GM23338 (cell line): ENCODE data around the gene PRRT1. TPM values are rescaled to one million over a fixed set of nuclear protein-coding genes. Genes with fewer than 3 reads are reported as not detected.

Experiments
- ATAC-seq: fragments of 200-7000 bp; cut with Tn5 transposase; 3 replicates; pipeline ENCODE4 v1.9.1; 2020
- DNase-seq: peaks from one replicate; pipeline ENCODE4 v3.0.0-alpha.2; 2015; ENCODE audit warnings: low spot score
- H2AFZ ChIP-seq: fragments of 200-600 bp; sonication (generic); 2 replicates; pipeline ENCODE4 v1.8.0; 2016; ENCODE audit warnings: antibody characterized with exemption, mild to moderate bottlenecking, moderate library complexity
- H3F3A ChIP-seq: fragments of 200-600 bp; sonication (generic); replicated peaks from 2 replicates; pipeline ENCODE4 v1.8.0; 2017; ENCODE audit warnings: antibody characterized with exemption, mixed run types, low read depth
- H3K27ac ChIP-seq: fragments of 200-600 bp; sonication (generic); 2 replicates; pipeline ENCODE4 v1.6.1; 2016; ENCODE audit warnings: low read depth
- H3K27me3 ChIP-seq: fragments of 200-600 bp; sonication (generic); 2 replicates; pipeline ENCODE4 v1.8.0; 2016; ENCODE audit warnings: mild to moderate bottlenecking, mixed run types, moderate library complexity; ENCODE audit not compliant: insufficient read depth
- H3K36me3 ChIP-seq: fragments of 200-600 bp; sonication (generic); 2 replicates; pipeline ENCODE4 v1.8.0; 2016; ENCODE audit warnings: mild to moderate bottlenecking; ENCODE audit not compliant: insufficient read depth
- H3K4me1 ChIP-seq: fragments of 200-600 bp; sonication (generic); 2 replicates; pipeline ENCODE4 v1.8.0; 2016; ENCODE audit warnings: mild to moderate bottlenecking, moderate library complexity; ENCODE audit not compliant: insufficient read depth
- H3K4me2 ChIP-seq: fragments of 200-600 bp; sonication (generic); 2 replicates; pipeline ENCODE4 v1.7.1; 2017; ENCODE audit warnings: mixed run types
- H3K4me3 ChIP-seq: fragments of 200-600 bp; sonication (generic); 2 replicates; pipeline ENCODE4 v1.6.1; 2016; ENCODE audit warnings: mixed run types
- H3K79me2 ChIP-seq: fragments of 200-600 bp; sonication (generic); replicated peaks from 2 replicates; pipeline ENCODE4 v1.8.0; 2017; ENCODE audit warnings: mild to moderate bottlenecking; ENCODE audit not compliant: insufficient read depth
- H3K9me2 ChIP-seq: fragments of 200-600 bp; sonication (generic); 2 replicates; pipeline ENCODE4 v1.8.0; 2017; ENCODE audit not compliant: insufficient read depth
- H4K20me1 ChIP-seq: fragments of 200-600 bp; sonication (generic); replicated peaks from 2 replicates; pipeline ENCODE4 v1.8.0; 2017; ENCODE audit warnings: mild to moderate bottlenecking; ENCODE audit not compliant: insufficient read depth
- H3K27ac Mint-ChIP-seq: 2 replicates; pipeline ENCODE4 v1.8.0; 2020; ENCODE audit warnings: inconsistent platforms, mild to moderate bottlenecking, moderate library complexity, mixed read lengths
- H3K27me3 Mint-ChIP-seq: 3 replicates; pipeline ENCODE4 v1.8.0; 2022; ENCODE audit warnings: low read depth, mild to moderate bottlenecking, moderate library complexity, mixed read lengths, inconsistent platforms; ENCODE audit not compliant: insufficient read depth, poor library complexity
- H3K36me3 Mint-ChIP-seq: 3 replicates; pipeline ENCODE4 v1.8.0; 2021; ENCODE audit warnings: low read depth, mild to moderate bottlenecking, inconsistent platforms, moderate library complexity, mixed read lengths
- H3K4me1 Mint-ChIP-seq: 3 replicates; pipeline ENCODE4 v1.8.0; 2020; ENCODE audit warnings: mild to moderate bottlenecking, inconsistent platforms, mixed read lengths
- H3K4me3 Mint-ChIP-seq: 3 replicates; pipeline ENCODE4 v1.8.0; 2021; ENCODE audit warnings: moderate library complexity, mild to moderate bottlenecking, inconsistent platforms, mixed read lengths
- H3K9me3 Mint-ChIP-seq: 3 replicates; pipeline ENCODE4 v1.8.0; 2020; ENCODE audit warnings: moderate library complexity, mild to moderate bottlenecking, inconsistent platforms, mixed read lengths
- CREB1 ChIP-seq: fragments of 250-450 bp; sonication (Bioruptor Pico); IDR thresholded peaks from 2 replicates; pipeline ENCODE4 v1.5.0; 2020; ENCODE audit warnings: low read depth, mild to moderate bottlenecking, moderate library complexity
- CTCF ChIP-seq, 2 experiments: fragments of 200-600 bp in 1 of 2; sonication (generic) in 1 of 2; conservative IDR thresholded peaks; 2 replicates each; pipeline versions ENCODE4 v1.5.1 to v1.6.1; 2016 to 2017; ENCODE audit warnings: antibody characterized with exemption in 2 of 2, low read depth in 2 of 2, mild to moderate bottlenecking in 2 of 2, moderate library complexity in 1 of 2
- ETS1 ChIP-seq: IDR thresholded peaks from 2 replicates; pipeline ENCODE4 v1.6.1; 2016; ENCODE audit warnings: antibody characterized with exemption
- EZH2 ChIP-seq: fragments of 200-600 bp; sonication (generic); IDR thresholded peaks from one replicate; pipeline ENCODE4 v1.8.0; 2017; ENCODE audit warnings: antibody characterized with exemption, mild to moderate bottlenecking, low read depth; ENCODE audit not compliant: unreplicated experiment
- EZH2phosphoT487 ChIP-seq: fragments of 200-600 bp; sonication (generic); IDR thresholded peaks from one replicate; pipeline ENCODE4 v1.8.1; 2018; ENCODE audit warnings: antibody characterized with exemption; ENCODE audit not compliant: unreplicated experiment
- JUNB ChIP-seq: IDR thresholded peaks from one replicate; pipeline ENCODE4 v1.6.1; 2016; ENCODE audit warnings: antibody characterized with exemption; ENCODE audit not compliant: unreplicated experiment
- NANOG ChIP-seq: IDR thresholded peaks from 2 replicates; pipeline ENCODE4 v1.6.1; 2016; ENCODE audit warnings: antibody characterized with exemption, borderline replicate concordance
- POLR2AphosphoS5 ChIP-seq: IDR thresholded peaks from 2 replicates; pipeline ENCODE4 v1.6.1; 2016; ENCODE audit warnings: antibody characterized with exemption, low read depth
- STAT1 ChIP-seq: IDR thresholded peaks from one replicate; pipeline ENCODE4 v1.6.1; 2016; ENCODE audit warnings: antibody characterized with exemption; ENCODE audit not compliant: unreplicated experiment
- ZNF114 ChIP-seq: fragments of 250-450 bp; sonication (Bioruptor Pico); IDR thresholded peaks from 2 replicates; pipeline ENCODE4 v1.5.0; 2020; ENCODE audit warnings: mild to moderate bottlenecking, moderate library complexity
- ZNF331 ChIP-seq: fragments of 250-450 bp; sonication (Bioruptor Pico); IDR thresholded peaks from 2 replicates; pipeline ENCODE4 v1.5.0; 2020; ENCODE audit warnings: low read depth, mild to moderate bottlenecking, moderate library complexity
- ZNF462 ChIP-seq: fragments of 250-450 bp; sonication (Bioruptor Pico); IDR thresholded peaks from 2 replicates; pipeline ENCODE4 v1.5.0; 2020; ENCODE audit warnings: mild to moderate bottlenecking, moderate library complexity
- polyA plus RNA-seq: library from polyadenylated mRNA; unstranded; fragments of >200 nt; fragmentation: Nextera tagmentation; extraction: Ambion mirVana; gene quantifications from 2 replicates; pipeline ENCODE4 v1.2.1, GENCODE V29; 2016
- total RNA-seq: library from RNA; depleted of rRNA; stranded (reverse); fragments of >200 nt; shearing (Covaris generic); gene quantifications from 2 replicates; pipeline ENCODE4 v1.2.3, GENCODE V29; 2014

PRRT1 gene
- total and polyA plus RNA-seq, 2 experiments from 2014 or later, result 2.7 TPM; not detected in 1

GRCh38 chr6:32183030-32183429 is 31.3 kb upstream of the PRRT1 start (continued):
- TF ChIP-seq CTCF (conservative IDR thresholded peaks at IDR 0.05; ENCODE audit: low read depth in 2 of 2) (no peak), NANOG (no peak), STAT1 (no peak), EZH2phosphoT487 (no peak)

- Mint-ChIP-seq H3K36me3 (peaks cover 68% of the 10 kb centered on the region), H3K4me3 (no peak overlapping the region), H3K9me3 (no peaks in the 10 kb centered on the region), H3K27ac (no peak overlapping the region), H3K27me3 (peaks cover 19% of the 10 kb centered on the region), H3K4me1 (peaks cover 36% of the 10 kb centered on the region)
- Histone ChIP-seq H3K4me3 (no peak overlapping the region), H3K36me3 (peaks cover 4% of the 10 kb centered on the region), H3K4me1 (peaks cover 9% of the 10 kb centered on the region; the same call in 1 of the 2 replicates), H4K20me1 (no peaks in the 10 kb centered on the region), H3K79me2 (peaks cover 13% of the 10 kb centered on the region), H2AFZ (no peak overlapping the region), H3K9me2 (no peaks in the 10 kb centered on the region), H3K27ac (no peak overlapping the region), H3K27me3 (no peaks in the 10 kb centered on the region), H3F3A (peaks cover 13% of the 10 kb centered on the region), H3K4me2 (no peak overlapping the region)
- TF ChIP-seq CREB1 (CRISPR knock-in tag), result no peak
- TF ChIP-seq ZNF114 (CRISPR knock-in tag), result no peak
- TF ChIP-seq ZNF331 (CRISPR knock-in tag), result no peak
- no peak for TF ChIP-seq POLR2AphosphoS5
- no peak for TF ChIP-seq ZNF462
- no peak for TF ChIP-seq ETS1
- no peak for TF ChIP-seq EZH2
- no peak for TF ChIP-seq JUNB
- TF ChIP-seq CTCF (conservative IDR thresholded peaks at IDR 0.05; ENCODE audit: low read depth in 2 of 2), result no peak
- no peak for TF ChIP-seq EZH2phosphoT487
- no peak for TF ChIP-seq STAT1
- DNase-seq (no peak), ATAC-seq (no peak)
Observed at GRCh38 chr6:32182555-32182981, 30.8 kb upstream of the PRRT1 start.
